ENCODE measurements around the gene SLC2A1. TPM values are rescaled to one million over a fixed set of nuclear protein-coding genes. Genes with fewer than 3 reads are reported as not detected.

The SLC2A1 gene
- total RNA-seq, 2 experiments from 2014 or later: 66.6 to 93.4 TPM

DNA sequence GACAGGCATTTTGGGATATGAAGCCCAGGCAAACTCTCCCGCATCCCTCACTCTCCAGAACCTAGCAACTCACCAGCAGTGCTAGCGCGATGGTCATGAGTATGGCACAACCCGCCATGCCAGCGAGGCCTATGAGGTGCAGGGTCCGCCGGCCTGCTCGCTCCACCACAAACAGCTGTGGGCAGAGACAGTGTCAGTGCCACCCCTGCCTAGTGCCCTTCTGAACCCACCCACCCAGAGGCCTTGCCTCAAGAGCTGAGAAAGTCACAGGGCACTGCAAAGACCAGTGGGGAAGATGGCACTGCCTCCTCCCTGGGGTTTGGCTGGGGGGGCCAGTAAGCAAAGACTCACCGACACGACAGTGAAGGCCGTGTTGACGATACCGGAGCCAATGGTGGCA is 29.8 kb downstream of the SLC2A1 start:
- POLR2A ChIA-PET: interaction anchor here (0.9 kb wide), 1 partner anchor 24 kb away, joined by 3 read pairs; no protein-coding TSS in a partner anchor
- CTCF ChIA-PET (ENCODE audit: unreplicated experiment): no interaction called here
- no peak for TF ChIP-seq EZH2phosphoT487 (IDR thresholded peaks at IDR 0.05; ENCODE audit: borderline replicate concordance, low read depth, low read length)
- TF ChIP-seq, protein P1, sequence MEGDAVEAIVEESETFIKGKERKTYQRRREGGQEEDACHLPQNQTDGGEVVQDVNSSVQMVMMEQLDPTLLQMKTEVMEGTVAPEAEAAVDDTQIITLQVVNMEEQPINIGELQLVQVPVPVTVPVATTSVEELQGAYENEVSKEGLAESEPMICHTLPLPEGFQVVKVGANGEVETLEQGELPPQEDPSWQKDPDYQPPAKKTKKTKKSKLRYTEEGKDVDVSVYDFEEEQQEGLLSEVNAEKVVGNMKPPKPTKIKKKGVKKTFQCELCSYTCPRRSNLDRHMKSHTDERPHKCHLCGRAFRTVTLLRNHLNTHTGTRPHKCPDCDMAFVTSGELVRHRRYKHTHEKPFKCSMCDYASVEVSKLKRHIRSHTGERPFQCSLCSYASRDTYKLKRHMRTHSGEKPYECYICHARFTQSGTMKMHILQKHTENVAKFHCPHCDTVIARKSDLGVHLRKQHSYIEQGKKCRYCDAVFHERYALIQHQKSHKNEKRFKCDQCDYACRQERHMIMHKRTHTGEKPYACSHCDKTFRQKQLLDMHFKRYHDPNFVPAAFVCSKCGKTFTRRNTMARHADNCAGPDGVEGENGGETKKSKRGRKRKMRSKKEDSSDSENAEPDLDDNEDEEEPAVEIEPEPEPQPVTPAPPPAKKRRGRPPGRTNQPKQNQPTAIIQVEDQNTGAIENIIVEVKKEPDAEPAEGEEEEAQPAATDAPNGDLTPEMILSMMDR (conservative IDR thresholded peaks at IDR 0.05; ENCODE audit: low read length): no peak

DNA sequence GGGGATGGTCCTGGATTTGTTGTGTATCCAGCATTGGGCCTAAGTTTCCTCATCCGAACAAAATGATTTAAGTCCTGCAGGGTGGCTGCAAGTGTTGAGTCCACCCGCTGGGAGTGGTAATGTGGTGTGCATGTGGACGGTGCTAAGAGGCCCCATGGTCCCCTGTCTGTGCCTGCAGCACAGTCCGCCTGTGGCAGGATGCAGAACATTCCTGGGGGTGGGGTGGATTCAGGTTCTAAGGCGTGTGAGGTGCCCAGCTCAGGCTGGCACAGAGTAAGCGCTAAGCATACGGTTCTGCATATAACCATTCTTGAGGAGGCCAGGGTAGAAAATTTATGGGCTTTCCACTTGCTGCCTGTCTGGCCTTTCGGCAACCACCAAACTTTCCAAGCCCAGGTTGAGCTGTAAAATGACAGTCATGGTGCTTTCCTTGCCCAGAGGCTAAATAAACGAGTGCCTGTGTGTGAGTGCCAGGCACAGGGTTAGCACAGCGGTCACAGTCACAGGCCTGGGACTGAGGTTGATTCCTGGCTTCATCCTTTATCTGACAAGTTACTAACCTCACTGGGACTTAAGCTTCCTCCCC is 30.7 kb downstream of the SLC2A1 start:
- H4K20me1 ChIP-seq (ENCODE audit: insufficient read depth, low read length): no peaks in the 10 kb centered on the region
- BruUV-seq (replicated peaks): no TSS peak
- no peak for DNase-seq (ENCODE audit: low spot score)
- no peaks in the 10 kb centered on the region for H3K9me3 ChIP-seq (ENCODE audit: low read length)
- no peaks in the 10 kb centered on the region for H3K9me2 ChIP-seq (ENCODE audit: insufficient read depth, low read length)
- H3K36me3 ChIP-seq (ENCODE audit: insufficient read depth, low read length): peaks cover 72% of the 10 kb centered on the region
- POLR2A ChIA-PET: interaction anchor here (0.9 kb wide), 1 partner anchor 25 kb away, joined by 3 read pairs; no protein-coding TSS in a partner anchor
- peaks cover 42% of the 10 kb centered on the region for H3K4me1 ChIP-seq (ENCODE audit: insufficient read depth, low read length, poor library complexity, severe bottlenecking)
- intact Hi-C loops (cut with micrococcal nuclease; ENCODE audit: unreplicated experiment): no loop called here
- H3K4me3 ChIP-seq (ENCODE audit: low read depth, low read length, poor library complexity, severe bottlenecking): no peak overlapping the region
- H3K4me2 ChIP-seq (ENCODE audit: low read length): no peak overlapping the region
- CTCF ChIA-PET (ENCODE audit: unreplicated experiment): no interaction called here
- no peak overlapping the region for H3K27ac ChIP-seq (ENCODE audit: low read depth, low read length, poor library complexity, severe bottlenecking)
- TF ChIP-seq EZH2phosphoT487 (IDR thresholded peaks at IDR 0.05; ENCODE audit: borderline replicate concordance, low read depth, low read length): no peak
- TF ChIP-seq, protein P1 (conservative IDR thresholded peaks at IDR 0.05; ENCODE audit: low read length): no peak
- H2AFZ ChIP-seq (ENCODE audit: low read length): no peak overlapping the region
- H3K79me2 ChIP-seq (ENCODE audit: insufficient read depth, low read depth, low read length): peaks cover 10% of the 10 kb centered on the region; the same call in 1 of the 2 replicates

More for the DNA sequence above, 29.8 kb downstream of the SLC2A1 start:
- no peak overlapping the region for H3K4me2 ChIP-seq (ENCODE audit: low read length)
- peaks cover 79% of the 10 kb centered on the region for H3K36me3 ChIP-seq (ENCODE audit: insufficient read depth, low read length)
- no peak overlapping the region for H3K4me3 ChIP-seq (ENCODE audit: low read depth, low read length, poor library complexity, severe bottlenecking)
- no peaks in the 10 kb centered on the region for H4K20me1 ChIP-seq (ENCODE audit: insufficient read depth, low read length)
- no peak for DNase-seq (ENCODE audit: low spot score)
- no peak overlapping the region for H2AFZ ChIP-seq (ENCODE audit: low read length)
- intact Hi-C loops (cut with micrococcal nuclease; ENCODE audit: unreplicated experiment): no loop called here
- peaks cover 19% of the 10 kb centered on the region; the same call in 1 of the 2 replicates for H3K79me2 ChIP-seq (ENCODE audit: insufficient read depth, low read depth, low read length)
- H3K4me1 ChIP-seq (ENCODE audit: insufficient read depth, low read length, poor library complexity, severe bottlenecking): peaks cover 44% of the 10 kb centered on the region
- no TSS peak for BruUV-seq (replicated peaks)
- no peaks in the 10 kb centered on the region for H3K9me3 ChIP-seq (ENCODE audit: low read length)
- no peaks in the 10 kb centered on the region for H3K9me2 ChIP-seq (ENCODE audit: insufficient read depth, low read length)
- no peak overlapping the region for H3K27ac ChIP-seq (ENCODE audit: low read depth, low read length, poor library complexity, severe bottlenecking)

DNA sequence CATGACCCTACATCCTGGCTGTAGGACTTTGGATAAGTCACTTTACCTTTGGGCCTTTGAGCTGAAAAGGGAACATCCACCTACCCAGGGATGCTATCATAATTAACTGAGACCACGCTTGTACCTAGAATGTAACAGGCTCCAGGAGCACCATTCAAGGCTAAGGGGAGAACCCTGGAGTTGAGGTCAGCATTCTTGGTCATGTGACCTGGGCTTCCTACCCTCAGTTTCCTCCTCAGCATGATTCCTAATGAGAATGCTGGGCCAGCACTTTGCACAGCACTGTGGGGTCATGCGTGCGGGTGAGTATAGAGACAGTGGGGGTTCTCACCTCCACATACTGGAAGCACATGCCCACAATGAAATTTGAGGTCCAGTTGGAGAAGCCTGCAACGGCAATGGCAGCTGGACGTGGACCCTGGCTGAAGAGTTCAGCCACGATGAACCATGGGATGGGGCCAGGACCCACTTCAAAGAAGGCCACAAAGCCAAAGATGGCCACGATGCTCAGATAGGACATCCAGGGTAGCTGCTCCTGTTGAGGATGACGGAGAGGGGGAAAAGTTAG is 31.3 kb downstream of the SLC2A1 start:
- H2AFZ ChIP-seq (ENCODE audit: low read length): no peak overlapping the region
- POLR2A ChIA-PET: no interaction called here
- no peak for DNase-seq (ENCODE audit: low spot score)
- no peak overlapping the region for H3K4me2 ChIP-seq (ENCODE audit: low read length)
- CTCF ChIA-PET (ENCODE audit: unreplicated experiment): no interaction called here
- peaks cover 7% of the 10 kb centered on the region; the same call in 1 of the 2 replicates for H3K79me2 ChIP-seq (ENCODE audit: insufficient read depth, low read depth, low read length)
- H3K36me3 ChIP-seq (ENCODE audit: insufficient read depth, low read length): peaks cover 67% of the 10 kb centered on the region
- H3K9me3 ChIP-seq (ENCODE audit: low read length): no peaks in the 10 kb centered on the region
- intact Hi-C loops (cut with micrococcal nuclease; ENCODE audit: unreplicated experiment): no loop called here
- H3K27ac ChIP-seq (ENCODE audit: low read depth, low read length, poor library complexity, severe bottlenecking): no peak overlapping the region
- peaks cover 41% of the 10 kb centered on the region for H3K4me1 ChIP-seq (ENCODE audit: insufficient read depth, low read length, poor library complexity, severe bottlenecking)
- H3K9me2 ChIP-seq (ENCODE audit: insufficient read depth, low read length): no peaks in the 10 kb centered on the region
- H4K20me1 ChIP-seq (ENCODE audit: insufficient read depth, low read length): no peaks in the 10 kb centered on the region
- no TSS peak for BruUV-seq (replicated peaks)
- no peak overlapping the region for H3K4me3 ChIP-seq (ENCODE audit: low read depth, low read length, poor library complexity, severe bottlenecking)
- TF ChIP-seq EZH2phosphoT487 (IDR thresholded peaks at IDR 0.05; ENCODE audit: borderline replicate concordance, low read depth, low read length): no peak
- TF ChIP-seq, protein P1 (conservative IDR thresholded peaks at IDR 0.05; ENCODE audit: low read length): no peak

Measured in OCI-LY7 (cell line).